Measurements from ENCODE around the gene SELPLG. TPM values are rescaled to one million over a fixed set of nuclear protein-coding genes. Genes with fewer than 3 reads are reported as not detected.
"Not testable (repeated sequence)": the region's sequence is repeated elsewhere in the genome, so short reads cannot be mapped to it uniquely, and the experiment has no call there.

Gene SELPLG
- total RNA-seq, 1 donor from 2014 or later, result 4.2 TPM

GRCh38 chr12:108658115-108658514 is 24.4 kb upstream of the SELPLG start:
- ATAC-seq (ENCODE audit: poor library complexity); intact Hi-C loops (cut with DNase I); DNase-seq: not testable (repeated sequence)

- ATAC-seq (ENCODE audit: poor library complexity) (no peak), DNase-seq (no peak)
- intact Hi-C loops (cut with DNase I), result no loop called here
Observed at GRCh38 chr12:108657130-108657745, 23.5 kb upstream of the SELPLG start.

GRCh38 chr12:108656247-108656646 is 22.6 kb upstream of the SELPLG start:
- intact Hi-C loops (cut with DNase I); DNase-seq; ATAC-seq (ENCODE audit: poor library complexity): not testable (repeated sequence)

GRCh38 chr12:108655812-108656175 is 22.1 kb upstream of the SELPLG start:
- ATAC-seq (ENCODE audit: poor library complexity); intact Hi-C loops (cut with DNase I); DNase-seq: not testable (repeated sequence)

GRCh38 chr12:108654622-108655021 is 20.9 kb upstream of the SELPLG start:
- peak; percentile 63 for ATAC-seq (ENCODE audit: poor library complexity)
- intact Hi-C loops (cut with DNase I); DNase-seq: not testable (repeated sequence)

GRCh38 chr12:108653922-108654321 is 20.2 kb upstream of the SELPLG start:
- peak; percentile 71 for ATAC-seq (ENCODE audit: poor library complexity)
- no peak for DNase-seq

GRCh38 chr12:108653082-108653516 is 19.4 kb upstream of the SELPLG start:
- ATAC-seq (ENCODE audit: poor library complexity) (no peak), DNase-seq (no peak)
- intact Hi-C loops (cut with DNase I), result no loop called here

More at GRCh38 chr12:108653922-108654321, 20.2 kb upstream of the SELPLG start:
- intact Hi-C loops (cut with DNase I), result no loop called here

DNA sequence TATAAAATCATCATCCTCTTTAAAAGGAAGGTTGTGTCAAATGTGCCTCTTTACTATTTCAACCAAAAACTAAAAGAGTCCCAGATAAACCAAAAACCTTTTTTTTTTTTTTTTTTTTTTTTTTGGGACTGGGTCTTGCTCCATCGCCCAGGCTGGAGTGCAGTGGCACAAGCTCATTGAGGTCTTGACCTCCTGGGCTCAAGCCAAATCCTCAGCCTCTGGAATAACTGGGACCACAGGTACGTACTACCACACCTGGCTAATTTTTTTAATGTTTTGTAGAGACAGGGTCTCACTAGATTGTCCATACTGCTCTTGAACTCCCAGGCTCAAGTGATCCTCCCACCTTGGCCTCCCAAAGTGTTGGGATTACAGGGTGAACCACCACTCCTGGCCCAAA is 16.4 kb upstream of the SELPLG start:
- ATAC-seq (ENCODE audit: poor library complexity), result no peak
- intact Hi-C loops (cut with DNase I), result no loop called here
- no peak for DNase-seq

DNA sequence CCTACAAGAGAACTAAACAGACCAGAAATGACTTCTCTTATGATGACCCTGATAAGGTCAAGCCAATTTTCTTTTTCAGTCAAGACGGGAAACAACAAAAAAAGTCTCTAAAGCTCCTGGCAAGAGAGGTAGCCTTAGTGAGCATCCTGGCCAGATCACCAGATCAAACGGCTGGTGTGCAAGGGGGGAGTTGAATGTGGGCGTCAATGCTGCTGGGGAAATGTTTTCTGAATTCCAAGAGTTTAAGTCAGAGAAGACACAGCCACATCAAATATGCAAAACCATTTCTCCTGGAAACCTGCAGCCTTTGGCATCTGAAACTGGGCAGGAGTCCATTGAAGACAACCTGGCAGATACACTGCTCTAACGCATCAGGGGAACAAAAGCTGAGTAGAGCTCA is 16.0 kb upstream of the SELPLG start:
- intact Hi-C loops (cut with DNase I), result loop anchor here (10.0 kb wide), 2 partner anchors 305 to 435 kb away; no protein-coding TSS in a partner anchor
- no peak for DNase-seq
- no peak for ATAC-seq (ENCODE audit: poor library complexity)

GRCh38 chr12:108649126-108649525 is 15.4 kb upstream of the SELPLG start:
- DNase-seq (no peak), ATAC-seq (ENCODE audit: poor library complexity) (no peak)
- intact Hi-C loops (cut with DNase I), result loop anchor here (10.0 kb wide), 2 partner anchors 306 to 436 kb away; no protein-coding TSS in a partner anchor

DNA sequence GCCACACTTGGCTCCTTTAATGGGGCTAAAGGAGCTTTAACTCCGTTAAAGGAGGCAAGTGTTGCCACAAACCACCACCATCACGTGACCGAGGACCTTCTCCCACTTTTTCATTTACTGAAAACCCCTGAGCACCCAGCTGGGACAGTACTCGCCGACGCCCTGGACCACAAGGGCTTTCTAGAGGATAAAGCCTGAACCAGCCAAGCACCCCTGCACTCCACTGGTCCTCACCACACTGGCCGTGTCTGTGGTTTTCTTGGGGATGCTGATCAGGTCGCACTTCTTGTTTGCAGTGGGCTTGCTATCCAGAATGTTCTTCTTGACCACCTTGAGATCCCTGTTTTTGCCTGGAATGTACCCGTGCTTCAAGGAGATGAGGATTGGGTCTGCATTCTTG is 14.7 kb upstream of the SELPLG start:
- ATAC-seq (ENCODE audit: poor library complexity) (no peak), DNase-seq (no peak)
- intact Hi-C loops (cut with DNase I), result loop anchor here (10.0 kb wide), 2 partner anchors 306 to 436 kb away; no protein-coding TSS in a partner anchor

DNA sequence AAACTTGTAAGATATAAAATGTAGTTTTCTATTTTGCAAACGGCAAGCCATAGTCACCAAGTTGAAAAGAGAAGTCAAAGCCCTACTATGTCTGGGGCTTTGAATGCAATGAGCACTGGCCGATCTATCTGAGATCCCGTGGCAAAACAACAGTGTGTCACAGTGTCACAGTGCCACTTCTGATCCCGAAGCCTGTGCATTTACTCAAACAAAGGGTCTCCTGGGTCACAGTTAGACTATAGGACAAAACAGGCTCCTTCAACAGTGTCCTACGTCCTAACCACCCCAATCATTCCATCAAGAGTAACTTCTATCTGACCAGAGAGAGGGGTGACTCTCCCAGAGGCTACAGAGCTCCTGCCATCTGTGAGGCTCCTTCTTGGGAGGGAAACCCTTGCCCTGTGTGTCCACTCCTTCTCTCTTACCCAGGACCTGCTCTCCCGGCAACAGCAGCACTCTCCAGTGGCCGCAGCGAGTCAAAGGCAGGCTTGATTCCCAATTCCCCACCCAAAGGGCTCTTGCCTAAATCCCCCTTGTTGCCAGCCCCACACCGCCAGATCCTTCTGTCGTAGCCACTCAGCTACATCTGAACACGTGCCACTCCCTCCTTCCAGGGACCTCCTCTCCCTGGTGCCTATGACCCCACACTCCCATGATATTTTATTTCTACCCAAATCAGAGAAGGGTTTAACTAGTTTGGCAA is 14.0 kb upstream of the SELPLG start:
- DNase-seq, result no peak
- intact Hi-C loops (cut with DNase I), result loop anchor here (10.0 kb wide), 2 partner anchors 307 to 437 kb away; no protein-coding TSS in a partner anchor
- no peak for ATAC-seq (ENCODE audit: poor library complexity)

DNA sequence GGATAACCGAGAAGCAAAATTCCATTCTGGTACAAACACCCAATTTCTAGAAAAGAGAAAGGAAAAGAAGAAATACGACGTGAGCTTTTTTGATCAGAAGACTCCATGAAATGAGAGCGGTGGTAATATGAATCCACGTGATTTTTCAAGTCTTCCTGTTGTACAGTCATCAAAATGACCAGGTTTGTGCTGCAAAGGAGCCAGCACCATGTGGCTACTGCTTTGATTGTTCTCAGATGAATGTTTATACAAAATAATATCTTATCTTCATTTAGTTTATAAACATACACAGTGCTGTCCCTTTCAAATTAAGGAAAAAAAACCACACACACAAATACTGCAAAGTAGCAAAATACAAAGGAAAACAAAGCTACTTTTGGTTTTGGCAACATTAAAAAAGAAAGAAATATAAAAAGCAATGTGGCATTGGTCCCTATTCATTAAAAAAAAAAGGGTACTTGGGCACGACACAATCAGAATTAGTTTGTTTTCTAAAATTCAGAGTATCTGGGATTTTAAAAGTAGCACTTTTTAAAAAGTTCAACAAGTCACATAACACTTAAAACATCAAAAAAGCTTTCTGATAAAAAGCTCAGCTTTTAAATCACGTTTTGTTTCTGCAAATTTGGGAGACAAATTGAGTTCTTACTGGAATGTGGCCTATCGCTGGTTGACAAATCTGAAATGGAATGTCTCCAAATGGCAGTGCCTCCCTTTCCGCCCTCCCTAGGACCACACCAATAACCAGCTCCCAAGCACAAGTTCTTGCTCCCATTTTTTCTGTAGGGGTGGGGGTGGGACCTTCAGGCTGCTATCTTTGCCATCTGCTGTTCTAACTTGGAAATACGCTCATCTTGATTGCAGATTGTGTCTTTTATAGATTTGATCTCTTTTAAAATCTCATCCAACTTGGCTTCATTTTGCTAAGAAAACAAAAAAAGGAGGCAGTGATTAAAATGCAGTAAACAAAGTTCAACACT is 13.2 kb upstream of the SELPLG start:
- intact Hi-C loops (cut with DNase I), result loop anchor here (10.0 kb wide), 2 partner anchors 308 to 438 kb away; no protein-coding TSS in a partner anchor
- DNase-seq (no peak), ATAC-seq (ENCODE audit: poor library complexity) (no peak)

- intact Hi-C loops (cut with DNase I), result loop anchor here (10.0 kb wide), 2 partner anchors 309 to 439 kb away; no protein-coding TSS in a partner anchor
- ATAC-seq (ENCODE audit: poor library complexity) (no peak), DNase-seq (no peak)
Observed at GRCh38 chr12:108645686-108646599, 12.2 kb upstream of the SELPLG start.

GRCh38 chr12:108644811-108645120 is 11.1 kb upstream of the SELPLG start:
- DNase-seq (no peak), ATAC-seq (ENCODE audit: poor library complexity) (no peak)
- intact Hi-C loops (cut with DNase I), result loop anchor here (10.0 kb wide), 2 partner anchors 310 to 440 kb away; no protein-coding TSS in a partner anchor

GRCh38 chr12:108643941-108644810 is 10.5 kb upstream of the SELPLG start:
- intact Hi-C loops (cut with DNase I), result loop anchor here (10.0 kb wide), 2 partner anchors 311 to 441 kb away; no protein-coding TSS in a partner anchor
- no peak for DNase-seq
- peak; percentile 61 for ATAC-seq (ENCODE audit: poor library complexity)

Data from Right ventricle myocardium superior (tissue), 1 donor.